Measurements from ENCODE around the gene PRDM12. TPM values are rescaled to one million over a fixed set of nuclear protein-coding genes. Genes with fewer than 3 reads are reported as not detected.

PRDM12 gene
- total RNA-seq, 1 donor from 2014 or later = 0.21 TPM

DNA sequence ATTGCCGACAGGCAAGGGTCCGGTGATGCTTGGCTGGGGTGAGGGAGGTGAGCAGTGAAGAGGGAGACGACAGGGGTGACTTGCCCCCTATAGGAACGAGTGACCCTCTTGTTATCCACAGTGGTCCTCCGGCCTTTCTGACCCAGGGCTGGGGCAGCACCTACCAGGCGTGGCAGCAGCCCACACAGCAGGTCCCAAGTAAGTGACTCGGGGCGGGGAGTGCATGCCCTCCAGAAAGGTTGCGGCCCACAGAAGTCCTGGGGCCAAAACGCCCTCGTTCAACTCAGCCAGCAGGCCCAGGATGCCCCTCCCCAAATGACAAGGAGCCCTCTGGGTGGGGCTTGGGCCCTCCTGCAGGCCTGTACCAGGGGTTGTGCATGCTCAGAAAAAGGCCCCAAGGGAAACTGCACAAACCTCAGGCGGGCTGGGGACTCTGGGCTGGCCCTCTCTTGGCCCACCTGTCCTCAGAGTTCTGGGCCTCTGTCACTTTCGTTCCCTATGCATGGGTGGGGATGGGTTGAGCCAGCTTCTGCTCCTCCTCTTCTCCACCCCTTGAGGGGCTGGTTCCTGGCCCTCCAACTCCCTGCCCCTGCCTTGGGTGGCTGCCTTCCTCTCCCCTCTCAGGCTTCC, 32.2 kb upstream of the PRDM12 start:
- H3K9me3 Mint-ChIP-seq = no peaks in the 10 kb centered on the region
- peaks cover 30% of the 10 kb centered on the region for H3K36me3 Mint-ChIP-seq (ENCODE audit: low read depth)
- H3K27ac Mint-ChIP-seq = no peak overlapping the region
- intact Hi-C loops (cut with micrococcal nuclease) = no loop called here
- no peaks in the 10 kb centered on the region for H3K27me3 Mint-ChIP-seq (ENCODE audit: low read depth)
- no peaks in the 10 kb centered on the region for H3K4me1 Mint-ChIP-seq (ENCODE audit: low read depth)
- no peak overlapping the region for H3K4me3 Mint-ChIP-seq (ENCODE audit: low read depth)
- DNase-seq (ENCODE audit: low spot score) = no peak

DNA sequence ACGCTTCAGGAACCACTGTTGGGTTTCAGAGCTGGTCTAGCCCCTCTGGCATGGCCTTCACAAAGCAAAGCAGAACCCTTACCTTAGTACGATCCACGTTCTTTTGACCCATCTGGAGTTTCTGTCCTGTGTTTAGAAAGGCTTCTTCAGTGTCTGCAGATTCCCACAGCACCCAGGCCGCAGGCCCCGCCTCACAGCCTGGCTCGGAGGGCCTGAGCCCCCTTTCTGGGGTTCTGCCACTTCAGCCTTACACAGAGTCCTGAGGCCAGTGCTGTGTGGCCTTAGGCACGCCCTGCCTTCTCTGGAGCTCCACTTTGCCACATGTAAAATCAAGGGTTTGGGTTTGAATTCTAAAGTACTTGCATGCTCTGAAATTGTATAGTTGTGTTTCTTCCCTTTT, 31.6 kb upstream of the PRDM12 start:
- Mint-ChIP-seq H3K36me3 (ENCODE audit: low read depth) (peaks cover 26% of the 10 kb centered on the region), H3K9me3 (no peaks in the 10 kb centered on the region), H3K4me1 (ENCODE audit: low read depth) (no peaks in the 10 kb centered on the region), H3K4me3 (ENCODE audit: low read depth) (no peak overlapping the region), H3K27me3 (ENCODE audit: low read depth) (no peaks in the 10 kb centered on the region), H3K27ac (no peak overlapping the region)
- intact Hi-C loops (cut with micrococcal nuclease) = no loop called here
- no peak for DNase-seq (ENCODE audit: low spot score)

DNA sequence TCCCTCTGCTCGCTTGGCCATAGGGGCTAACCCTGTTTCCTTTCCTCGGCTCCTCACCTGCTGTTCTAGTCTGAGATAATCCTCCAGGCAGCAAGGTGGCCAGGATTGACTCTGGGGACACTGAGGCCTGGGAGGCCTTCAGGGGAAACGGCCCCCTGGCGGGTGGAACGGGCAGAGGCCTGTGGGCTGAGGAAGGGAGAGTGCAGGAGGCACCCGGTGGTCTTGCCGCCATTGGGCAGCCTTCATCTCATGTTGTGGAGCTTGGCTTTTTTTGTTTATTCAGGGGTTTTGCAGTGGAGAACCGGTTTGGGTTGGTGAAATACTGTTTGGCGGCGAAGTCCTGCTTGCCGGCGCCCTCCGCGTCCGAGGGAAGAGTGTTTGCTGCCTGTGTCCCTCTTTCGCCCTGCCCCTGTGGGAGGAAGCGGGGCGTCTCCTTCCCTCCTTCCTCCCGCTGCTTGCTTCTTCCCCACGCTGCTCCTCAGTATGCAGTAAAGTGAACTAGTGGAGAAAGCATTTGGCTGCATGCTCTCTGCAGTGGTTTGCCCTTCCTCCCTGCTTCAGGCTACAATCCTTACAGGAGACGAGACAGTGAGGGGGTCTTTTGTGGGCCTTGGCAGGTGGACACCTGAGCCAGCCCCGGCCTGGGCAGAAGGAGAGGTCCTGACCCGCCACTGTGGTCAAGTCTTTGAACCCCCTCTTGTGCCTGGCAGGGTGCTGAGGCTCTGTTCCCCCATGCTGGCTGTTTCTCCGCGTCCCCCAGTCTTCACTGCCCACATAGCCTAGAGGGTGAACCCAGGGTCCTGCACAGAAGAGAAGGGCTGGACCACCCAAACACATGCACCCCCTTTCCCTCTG, 30.8 kb upstream of the PRDM12 start:
- H3K4me1 Mint-ChIP-seq (ENCODE audit: low read depth) = no peaks in the 10 kb centered on the region
- no peak overlapping the region for H3K4me3 Mint-ChIP-seq (ENCODE audit: low read depth)
- intact Hi-C loops (cut with micrococcal nuclease) = no loop called here
- H3K9me3 Mint-ChIP-seq = no peaks in the 10 kb centered on the region
- H3K27ac Mint-ChIP-seq = no peak overlapping the region
- no peak for DNase-seq (ENCODE audit: low spot score)
- no peaks in the 10 kb centered on the region for H3K27me3 Mint-ChIP-seq (ENCODE audit: low read depth)
- peaks cover 30% of the 10 kb centered on the region for H3K36me3 Mint-ChIP-seq (ENCODE audit: low read depth)

DNA sequence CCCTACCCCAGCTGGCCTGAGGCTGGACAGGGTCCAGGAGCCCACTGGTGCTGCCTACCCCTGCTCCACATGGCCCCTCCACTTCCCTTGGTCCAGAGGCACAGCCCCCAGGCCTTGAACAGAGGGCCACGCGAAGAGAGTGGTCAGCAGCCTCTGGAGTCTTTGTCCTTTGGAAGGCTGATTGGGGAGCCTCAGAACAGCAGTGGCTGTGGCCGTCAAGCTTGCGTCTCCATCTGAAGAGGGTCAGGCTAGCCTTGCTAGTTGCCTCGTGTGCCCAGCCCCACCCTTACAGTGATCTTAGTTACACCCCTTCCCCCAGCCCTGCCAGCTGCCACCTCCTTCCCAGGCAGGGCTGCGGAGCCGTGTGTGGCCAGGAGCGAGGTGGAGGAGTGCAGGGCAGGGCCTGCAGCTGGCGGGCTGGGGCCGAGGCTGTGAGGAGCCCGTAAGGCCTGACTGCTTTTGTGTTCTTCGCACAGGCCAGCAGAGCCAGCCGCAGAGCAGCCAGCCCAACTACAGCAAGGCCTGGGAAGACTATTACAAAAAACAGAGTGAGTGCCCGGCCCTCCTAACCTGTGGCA, 30.1 kb upstream of the PRDM12 start:
- no peak for DNase-seq (ENCODE audit: low spot score)
- Mint-ChIP-seq H3K4me1 (ENCODE audit: low read depth) (no peaks in the 10 kb centered on the region), H3K27me3 (ENCODE audit: low read depth) (no peaks in the 10 kb centered on the region), H3K9me3 (no peaks in the 10 kb centered on the region), H3K27ac (no peak overlapping the region), H3K36me3 (ENCODE audit: low read depth) (peaks cover 30% of the 10 kb centered on the region), H3K4me3 (ENCODE audit: low read depth) (no peak overlapping the region)
- intact Hi-C loops (cut with micrococcal nuclease) = no loop called here

GRCh38 chr9:130634801-130635200, 29.6 kb upstream of the PRDM12 start:
- Mint-ChIP-seq H3K36me3 (ENCODE audit: low read depth) (peaks cover 25% of the 10 kb centered on the region), H3K9me3 (no peaks in the 10 kb centered on the region), H3K4me3 (ENCODE audit: low read depth) (no peak overlapping the region), H3K27me3 (ENCODE audit: low read depth) (no peaks in the 10 kb centered on the region), H3K4me1 (ENCODE audit: low read depth) (no peaks in the 10 kb centered on the region), H3K27ac (no peak overlapping the region)
- intact Hi-C loops (cut with micrococcal nuclease) = no loop called here
- no peak for DNase-seq (ENCODE audit: low spot score)

- H3K9me3 Mint-ChIP-seq = no peaks in the 10 kb centered on the region
- DNase-seq (ENCODE audit: low spot score) = no peak
- H3K4me1 Mint-ChIP-seq (ENCODE audit: low read depth) = no peaks in the 10 kb centered on the region
- intact Hi-C loops (cut with micrococcal nuclease) = no loop called here
- H3K4me3 Mint-ChIP-seq (ENCODE audit: low read depth) = no peak overlapping the region
- no peaks in the 10 kb centered on the region for H3K27me3 Mint-ChIP-seq (ENCODE audit: low read depth)
- H3K36me3 Mint-ChIP-seq (ENCODE audit: low read depth) = peaks cover 23% of the 10 kb centered on the region
- no peak overlapping the region for H3K27ac Mint-ChIP-seq
These were observed 29.1 kb upstream of the PRDM12 start for GRCh38 chr9:130635306-130635705.

DNA sequence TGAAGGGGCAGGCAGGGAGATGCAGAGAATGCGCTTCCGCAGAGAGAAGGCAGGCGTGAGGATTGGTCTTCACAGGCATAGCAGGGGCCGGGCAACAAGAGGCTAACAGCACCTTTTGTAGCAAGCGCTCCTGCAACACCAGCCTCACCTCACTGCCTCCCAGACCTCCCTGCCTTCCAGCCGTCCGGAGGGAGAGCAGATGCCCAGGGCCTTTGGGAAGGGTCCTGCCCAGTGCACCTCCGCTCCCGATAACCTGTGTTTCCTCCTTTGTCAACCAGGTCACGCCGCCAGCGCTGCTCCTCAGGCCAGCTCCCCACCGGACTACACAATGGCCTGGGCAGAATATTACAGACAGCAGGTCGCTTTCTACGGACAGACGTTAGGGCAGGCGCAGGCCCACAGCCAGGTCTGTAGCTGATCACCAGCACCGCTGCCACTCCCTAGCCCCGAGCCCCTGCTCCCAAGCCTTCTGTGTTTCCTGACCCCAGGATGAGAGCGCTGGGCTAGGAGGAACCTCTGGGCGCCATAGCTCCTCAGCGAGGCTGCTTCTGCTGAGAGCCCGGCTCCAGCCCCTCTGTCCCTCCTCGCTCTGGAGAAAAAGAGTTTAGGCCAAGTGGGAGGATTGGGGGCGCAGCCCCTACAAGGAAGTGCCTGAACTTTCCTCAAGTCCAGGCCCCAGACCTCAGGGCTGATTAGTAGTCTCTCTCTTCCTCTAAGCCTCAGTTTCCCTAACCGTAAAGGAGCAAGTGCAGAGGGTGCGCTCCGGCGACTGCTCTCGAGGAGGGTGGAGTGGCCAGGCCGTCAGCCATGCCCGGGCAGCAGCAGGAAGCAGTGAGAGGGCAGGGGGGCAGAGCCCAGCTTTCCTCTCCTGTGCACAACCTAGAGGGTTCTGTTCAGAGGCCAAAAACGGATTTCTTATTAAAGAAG, 28.4 kb upstream of the PRDM12 start:
- DNase-seq (ENCODE audit: low spot score) = no peak
- no peaks in the 10 kb centered on the region for H3K9me3 Mint-ChIP-seq
- intact Hi-C loops (cut with micrococcal nuclease) = no loop called here
- H3K27ac Mint-ChIP-seq = no peak overlapping the region
- no peaks in the 10 kb centered on the region for H3K27me3 Mint-ChIP-seq (ENCODE audit: low read depth)
- no peak overlapping the region for H3K4me3 Mint-ChIP-seq (ENCODE audit: low read depth)
- H3K36me3 Mint-ChIP-seq (ENCODE audit: low read depth) = peaks cover 20% of the 10 kb centered on the region
- H3K4me1 Mint-ChIP-seq (ENCODE audit: low read depth) = no peaks in the 10 kb centered on the region

DNA sequence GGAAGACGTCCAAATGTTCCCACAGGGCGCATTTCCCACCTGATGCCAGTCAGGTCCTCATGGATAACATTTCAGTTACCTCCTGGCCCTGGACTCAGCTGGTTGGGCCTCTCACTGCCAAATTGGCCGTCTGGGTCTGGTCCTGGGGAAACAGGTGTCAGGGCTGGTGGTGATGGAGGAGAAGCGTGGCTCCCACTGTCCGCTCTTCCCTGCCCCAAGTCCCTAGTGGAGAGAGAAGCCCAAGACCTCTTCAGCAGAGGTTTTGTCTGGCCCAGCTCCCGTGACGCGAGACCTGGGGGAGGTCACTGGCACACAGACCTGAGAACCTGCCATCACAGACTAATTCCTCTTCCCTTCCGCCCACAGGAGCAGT, 27.8 kb upstream of the PRDM12 start:
- no peaks in the 10 kb centered on the region for H3K9me3 Mint-ChIP-seq
- H3K27me3 Mint-ChIP-seq (ENCODE audit: low read depth) = no peaks in the 10 kb centered on the region
- no peak for DNase-seq (ENCODE audit: low spot score)
- intact Hi-C loops (cut with micrococcal nuclease) = no loop called here
- H3K4me3 Mint-ChIP-seq (ENCODE audit: low read depth) = no peak overlapping the region
- peaks cover 19% of the 10 kb centered on the region for H3K36me3 Mint-ChIP-seq (ENCODE audit: low read depth)
- no peaks in the 10 kb centered on the region for H3K4me1 Mint-ChIP-seq (ENCODE audit: low read depth)
- no peak overlapping the region for H3K27ac Mint-ChIP-seq

DNA sequence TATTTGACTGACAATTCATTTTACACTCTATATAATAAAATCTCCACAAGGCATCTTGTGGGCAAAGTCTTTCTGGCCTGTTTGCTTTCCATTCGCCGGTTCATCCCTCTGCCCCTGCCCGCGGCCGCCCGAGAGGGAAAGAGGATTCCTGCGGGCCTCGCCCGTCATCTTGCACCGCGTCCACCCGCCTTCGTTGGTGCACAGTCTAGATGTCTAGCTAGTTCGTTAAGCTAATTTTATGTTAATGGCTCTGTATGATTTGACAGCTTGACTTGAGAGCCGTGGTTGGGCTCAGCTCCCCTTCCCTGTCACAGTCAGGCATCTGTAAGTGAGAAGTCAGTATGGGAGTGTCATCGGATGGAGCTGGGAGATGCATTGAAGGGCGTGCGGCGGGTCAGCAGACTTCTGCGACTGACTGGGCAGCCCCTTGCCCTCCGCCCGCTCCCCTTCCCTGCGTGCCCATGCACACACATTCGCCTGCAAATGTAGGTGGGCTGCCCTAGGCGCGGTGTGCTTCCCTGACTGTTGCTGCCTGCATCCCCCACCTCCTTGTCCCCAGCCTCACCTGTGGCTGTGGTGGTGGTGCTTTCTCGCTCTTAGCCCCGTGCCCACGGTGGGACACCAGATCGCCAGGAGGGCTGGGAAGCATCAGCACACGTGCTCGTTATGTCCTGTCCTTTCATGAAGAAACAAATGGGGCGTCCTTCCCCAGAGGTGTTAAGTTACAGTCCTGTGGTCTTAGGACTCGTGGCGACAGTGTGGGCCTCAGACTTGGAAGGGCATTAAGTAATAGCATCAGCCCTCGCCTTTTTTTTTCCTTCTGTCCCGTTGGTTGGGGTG, 25.9 kb upstream of the PRDM12 start:
- Mint-ChIP-seq H3K9me3 (no peaks in the 10 kb centered on the region), H3K4me1 (ENCODE audit: low read depth) (no peaks in the 10 kb centered on the region), H3K36me3 (ENCODE audit: low read depth) (peaks cover 8% of the 10 kb centered on the region), H3K27ac (no peak overlapping the region), H3K27me3 (ENCODE audit: low read depth) (no peaks in the 10 kb centered on the region), H3K4me3 (ENCODE audit: low read depth) (no peak overlapping the region)
- intact Hi-C loops (cut with micrococcal nuclease) = no loop called here
- DNase-seq (ENCODE audit: low spot score) = no peak

GRCh38 chr9:130639124-130639765, 25.1 kb upstream of the PRDM12 start:
- DNase-seq (ENCODE audit: low spot score) = no peak
- Mint-ChIP-seq H3K9me3 (no peaks in the 10 kb centered on the region), H3K4me1 (ENCODE audit: low read depth) (no peaks in the 10 kb centered on the region), H3K4me3 (ENCODE audit: low read depth) (no peak overlapping the region), H3K27me3 (ENCODE audit: low read depth) (no peaks in the 10 kb centered on the region), H3K36me3 (ENCODE audit: low read depth) (peaks cover 7% of the 10 kb centered on the region), H3K27ac (no peak overlapping the region)
- intact Hi-C loops (cut with micrococcal nuclease) = no loop called here

GRCh38 chr9:130639866-130640555, 24.4 kb upstream of the PRDM12 start:
- Mint-ChIP-seq H3K4me1 (ENCODE audit: low read depth) (no peaks in the 10 kb centered on the region), H3K27ac (no peak overlapping the region), H3K4me3 (ENCODE audit: low read depth) (no peak overlapping the region), H3K27me3 (ENCODE audit: low read depth) (no peaks in the 10 kb centered on the region), H3K36me3 (ENCODE audit: low read depth) (peaks cover 7% of the 10 kb centered on the region), H3K9me3 (no peaks in the 10 kb centered on the region)
- intact Hi-C loops (cut with micrococcal nuclease) = no loop called here
- DNase-seq (ENCODE audit: low spot score) = no peak
